Spleen (tissue), 11 donors: ENCODE measurements around the gene IFI27L1. TPM values are rescaled to one million over a fixed set of nuclear protein-coding genes. Genes with fewer than 3 reads are reported as not detected.

ENCODE experiments used
- DNase-seq: peaks from one replicate; pipeline ENCODE4 v3.0.0-alpha.2; 2020
- H3K27ac ChIP-seq, 8 donors: fragments of 200-600 bp; sonication (generic) in 7 of 8; 1 replicate in 4 of 8; 2 replicates in 4 of 8; pipeline versions ENCODE4 v1.5.0 to v1.8.0; 2016 to 2021; ENCODE audit warnings: inconsistent platforms in 4 of 8, mild to moderate bottlenecking in 4 of 8, moderate library complexity in 1 of 8
- H3K27me3 ChIP-seq, 7 donors: fragments of 200-600 bp; sonication (generic) in 6 of 7; replicated peaks in 1 of 7; 1 replicate in 4 of 7; 2 replicates in 3 of 7; pipeline versions ENCODE4 v1.5.0 to v1.8.0; 2016 to 2021; ENCODE audit warnings: inconsistent platforms in 3 of 7, mild to moderate bottlenecking in 1 of 7
- H3K36me3 ChIP-seq, 6 donors: fragments of 200-600 bp; sonication (generic) in 5 of 6; 1 replicate in 4 of 6; 2 replicates in 2 of 6; pipeline versions ENCODE4 v1.5.0 to v1.8.0; 2016 to 2021; ENCODE audit warnings: inconsistent platforms in 2 of 6
- H3K4me1 ChIP-seq, 6 donors: fragments of 200-600 bp; sonication (generic) in 5 of 6; 1 replicate in 3 of 6; 2 replicates in 3 of 6; pipeline versions ENCODE4 v1.5.0 to v1.8.0; 2016 to 2021; ENCODE audit warnings: inconsistent platforms in 3 of 6
- H3K4me3 ChIP-seq, 8 donors: fragments of 200-600 bp; sonication (generic) in 7 of 8; 1 replicate in 4 of 8; 2 replicates in 4 of 8; pipeline versions ENCODE4 v1.5.0 to v1.8.0; 2016 to 2021; ENCODE audit warnings: inconsistent platforms in 4 of 8, mild to moderate bottlenecking in 4 of 8, moderate library complexity in 2 of 8
- H3K9me3 ChIP-seq, 8 donors: fragments of 200-600 bp; sonication (generic) in 7 of 8; 1 replicate in 4 of 8; 2 replicates in 4 of 8; pipeline versions ENCODE4 v1.5.0 to v1.8.0; 2016 to 2021; ENCODE audit warnings: inconsistent platforms in 4 of 8
- POLR2A ChIP-seq, 3 donors: fragments of 450-650 bp; IDR thresholded peaks; one replicate each; pipeline ENCODE4 v1.5.1; 2017; ENCODE audit warnings: antibody characterized with exemption in 3 of 3, mild to moderate bottlenecking in 1 of 3
- POLR2AphosphoS5 ChIP-seq, 3 donors: sonication (generic); formaldehyde crosslinking; IDR thresholded peaks; one replicate each; pipeline ENCODE4 v1.5.1; 2017; ENCODE audit warnings: antibody characterized with exemption in 3 of 3
- WGBS, 5 donors: extraction: QIAGEN DNeasy Blood & Tissue Kit in 3 of 5; methylation state at CpG; one replicate each; pipeline versions ENCODE4 v1.1.5 to v1.1.7; 2013 to 2018; 5-methylcytosine and 5-hydroxymethylcytosine counted together
- intact Hi-C: fragments of 100-400 bp; cut with DNase I; formaldehyde crosslinking; loops from one replicate; pipeline ENCODE4 v1.15.0; 2023; ENCODE audit warnings: low total_unique reads
- polyA plus RNA-seq, 3 donors: library from polyadenylated mRNA; stranded (reverse); fragments of 200-250 nt; gene quantifications; one replicate each; pipeline ENCODE4 v1.2.1, GENCODE V29; 2013
- total RNA-seq, 7 donors: library from RNA; depleted of rRNA in 3 of 7; stranded (reverse); fragments of >200 nt in 3 of 7; fragmentation: NEBNext Ultra II Directional in 4 of 7; extraction: Animal tissue kit (Norgen Biotek cat#: 25700) in 4 of 7; gene quantifications; one replicate each; pipeline versions ENCODE4 v1.1.0 to v1.2.1, GENCODE V29; 2016 to 2021
- TF ChIP-seq, protein P1 (sequence below), 11 experiments: fragments of 200-600 bp in 7 of 11; fragments of 450-650 bp in 4 of 11; sonication (generic) in 4 of 11; IDR thresholded peaks in 8 of 11; conservative IDR thresholded peaks in 3 of 11; 1 replicate in 7 of 11; 2 replicates in 4 of 11; pipeline versions ENCODE4 v1.4.0 to v1.8.0; 2016 to 2021; ENCODE audit warnings: antibody characterized with exemption in 11 of 11, inconsistent platforms in 4 of 11, mild to moderate bottlenecking in 1 of 11
- donor health status: healthy with polysubstance abuse.
- donor health status: DM: no; HTN: no; CAD: no; lungs with moderate emphysema.
- donor health status: DM: no; HTN: no; CAD: no.
- donor health status: Bipolar disorder and iron deficiency.
- donor health status: healthy.
- donor health status: DM: no; HTN: no; CAD: no.
- donor health status: DM: yes; HTN: yes; CAD: no.

Gene IFI27L1
- total and polyA plus RNA-seq, 10 donors: 4.4 to 18.8 (median 12.0) TPM

GRCh38 chr14:94036313-94037167 is 44.6 kb upstream of the IFI27L1 start:
- Histone ChIP-seq H3K9me3 (no peaks in the 10 kb centered on the region), H3K4me1 (peaks cover 0 to 20% (median 8%) of the 10 kb centered on the region in 6 donors), H3K27ac (no peak overlapping the region), H3K27me3 (no peaks in the 10 kb centered on the region), H3K36me3 (no peaks in the 10 kb centered on the region), H3K4me3 (no peak overlapping the region)
- no peak for TF ChIP-seq POLR2AphosphoS5 (IDR thresholded peaks at IDR 0.05)
- no peak for TF ChIP-seq POLR2A (IDR thresholded peaks at IDR 0.05)
- TF ChIP-seq, protein P1, sequence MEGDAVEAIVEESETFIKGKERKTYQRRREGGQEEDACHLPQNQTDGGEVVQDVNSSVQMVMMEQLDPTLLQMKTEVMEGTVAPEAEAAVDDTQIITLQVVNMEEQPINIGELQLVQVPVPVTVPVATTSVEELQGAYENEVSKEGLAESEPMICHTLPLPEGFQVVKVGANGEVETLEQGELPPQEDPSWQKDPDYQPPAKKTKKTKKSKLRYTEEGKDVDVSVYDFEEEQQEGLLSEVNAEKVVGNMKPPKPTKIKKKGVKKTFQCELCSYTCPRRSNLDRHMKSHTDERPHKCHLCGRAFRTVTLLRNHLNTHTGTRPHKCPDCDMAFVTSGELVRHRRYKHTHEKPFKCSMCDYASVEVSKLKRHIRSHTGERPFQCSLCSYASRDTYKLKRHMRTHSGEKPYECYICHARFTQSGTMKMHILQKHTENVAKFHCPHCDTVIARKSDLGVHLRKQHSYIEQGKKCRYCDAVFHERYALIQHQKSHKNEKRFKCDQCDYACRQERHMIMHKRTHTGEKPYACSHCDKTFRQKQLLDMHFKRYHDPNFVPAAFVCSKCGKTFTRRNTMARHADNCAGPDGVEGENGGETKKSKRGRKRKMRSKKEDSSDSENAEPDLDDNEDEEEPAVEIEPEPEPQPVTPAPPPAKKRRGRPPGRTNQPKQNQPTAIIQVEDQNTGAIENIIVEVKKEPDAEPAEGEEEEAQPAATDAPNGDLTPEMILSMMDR (IDR thresholded peaks at IDR 0.05 in 8 of 11, conservative IDR thresholded peaks at IDR 0.05 in 3 of 11): peak; percentile 77 to 91 (median 87)
- peak; percentile 85 for DNase-seq
- intact Hi-C loops: loop anchor here (2.0 to 5.0 kb wide), 2 partner anchors 100 to 141 kb away; no protein-coding TSS in a partner anchor
- 29 to 39% (median 35%) methylated on average over 12 of the region's 12 CpGs for WGBS, 5 donors

DNA sequence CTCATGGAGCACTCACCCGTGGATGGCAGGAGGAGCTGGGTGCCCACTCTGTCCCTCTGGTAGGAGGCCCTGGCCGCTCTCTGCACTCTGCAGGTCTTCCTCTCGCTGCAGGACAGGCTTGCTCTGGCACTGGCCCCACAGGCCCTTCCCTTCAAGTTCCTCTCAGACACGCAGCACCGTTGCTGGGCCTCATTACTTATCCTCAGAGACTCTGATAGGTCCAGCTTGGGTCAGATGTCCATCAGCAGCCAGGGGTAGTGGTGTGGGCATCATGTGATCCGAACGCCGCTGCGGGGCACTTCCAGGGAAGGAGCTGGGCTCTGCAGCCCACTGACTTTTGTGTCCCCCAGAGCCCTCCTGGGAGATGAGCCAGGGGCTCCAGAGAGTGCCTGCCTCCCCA is 43.2 kb upstream of the IFI27L1 start:
- H3K4me3 ChIP-seq: no peak overlapping the region
- intact Hi-C loops: loop anchor here (2.0 to 5.0 kb wide), 2 partner anchors 99 to 139 kb away; no protein-coding TSS in a partner anchor
- TF ChIP-seq POLR2A (IDR thresholded peaks at IDR 0.05) (no peak), POLR2AphosphoS5 (IDR thresholded peaks at IDR 0.05) (no peak)
- TF ChIP-seq, protein P1 (IDR thresholded peaks at IDR 0.05 in 8 of 11, conservative IDR thresholded peaks at IDR 0.05 in 3 of 11): no peak
- H3K27ac ChIP-seq: no peak overlapping the region
- H3K27me3 ChIP-seq: no peaks in the 10 kb centered on the region
- H3K4me1 ChIP-seq: peaks cover 0 to 34% (median 14%) of the 10 kb centered on the region in 6 donors
- peak; percentile 71 for DNase-seq
- H3K9me3 ChIP-seq: no peaks in the 10 kb centered on the region
- no peaks in the 10 kb centered on the region for H3K36me3 ChIP-seq
- WGBS, 5 donors: 85 to 94% (median 89%) methylated on average over 9 of the region's 9 CpGs

DNA sequence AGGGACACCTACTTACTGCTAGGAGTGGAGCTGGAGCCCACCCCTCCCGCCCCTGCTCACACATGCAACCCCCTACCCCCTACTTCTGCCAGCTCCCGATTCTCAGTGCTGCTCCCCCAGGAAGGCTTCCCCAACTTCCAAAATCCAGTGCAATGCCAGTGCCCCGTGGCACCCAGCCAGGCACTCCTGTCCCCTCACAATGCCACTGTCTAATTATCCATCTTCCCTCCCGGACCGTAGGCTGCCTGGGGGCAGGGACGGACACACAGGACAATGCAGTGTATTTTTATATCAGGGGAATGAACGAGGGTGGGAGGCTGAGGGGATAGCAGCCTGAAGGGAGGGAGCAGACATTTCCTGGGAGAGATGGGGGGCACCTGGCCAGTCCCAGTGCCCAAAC is 42.6 kb upstream of the IFI27L1 start:
- peaks cover 0 to 40% (median 14%) of the 10 kb centered on the region in 6 donors for H3K4me1 ChIP-seq
- 80 to 91% (median 86%) methylated on average over 7 of the region's 7 CpGs for WGBS, 5 donors
- H3K27me3 ChIP-seq: no peaks in the 10 kb centered on the region
- no peak for DNase-seq
- H3K27ac ChIP-seq: no peak overlapping the region
- intact Hi-C loops: loop anchor here (5.0 kb wide), 1 partner anchor 139 kb away; no protein-coding TSS in a partner anchor
- no peak overlapping the region for H3K4me3 ChIP-seq
- peaks cover 0 to 4% (median 0%) of the 10 kb centered on the region in 6 donors for H3K36me3 ChIP-seq
- no peaks in the 10 kb centered on the region for H3K9me3 ChIP-seq
- TF ChIP-seq, protein P1 (IDR thresholded peaks at IDR 0.05 in 8 of 11, conservative IDR thresholded peaks at IDR 0.05 in 3 of 11): no peak
- no peak for TF ChIP-seq POLR2A (IDR thresholded peaks at IDR 0.05)
- TF ChIP-seq POLR2AphosphoS5 (IDR thresholded peaks at IDR 0.05): no peak
